RWPE1 (cell line): ENCODE measurements around the gene PSAPL1.

Experiments used
- CTCF ChIA-PET: fragments of 350-600 bp; sonication (Branson Sonifier 250); formaldehyde crosslinking; extraction: SDS; loops from one replicate; lab custom pipeline; 2021; lab: Yijun Ruan, JAX
- POLR2A ChIA-PET: fragments of 400-600 bp; formaldehyde crosslinking; extraction: SDS; loops from one replicate; lab custom pipeline; 2020; ENCODE audit warnings: antibody characterized with exemption; ENCODE audit not compliant: low non-redundant PET; lab: Yijun Ruan, JAX
- DNase-seq: peaks from one replicate; pipeline ENCODE4 v3.0.0; 2012; ENCODE audit warnings: low spot score
- H3K27ac ChIP-seq: fragments of 450-650 bp; 2 replicates; pipeline ENCODE4 v1.5.1; 2017
- TF ChIP-seq, protein P1 (sequence below): fragments of 450-650 bp; conservative IDR thresholded peaks from 2 replicates; pipeline ENCODE4 v1.5.1; 2017; ENCODE audit warnings: low read depth, mild to moderate bottlenecking

PSAPL1 gene

DNA sequence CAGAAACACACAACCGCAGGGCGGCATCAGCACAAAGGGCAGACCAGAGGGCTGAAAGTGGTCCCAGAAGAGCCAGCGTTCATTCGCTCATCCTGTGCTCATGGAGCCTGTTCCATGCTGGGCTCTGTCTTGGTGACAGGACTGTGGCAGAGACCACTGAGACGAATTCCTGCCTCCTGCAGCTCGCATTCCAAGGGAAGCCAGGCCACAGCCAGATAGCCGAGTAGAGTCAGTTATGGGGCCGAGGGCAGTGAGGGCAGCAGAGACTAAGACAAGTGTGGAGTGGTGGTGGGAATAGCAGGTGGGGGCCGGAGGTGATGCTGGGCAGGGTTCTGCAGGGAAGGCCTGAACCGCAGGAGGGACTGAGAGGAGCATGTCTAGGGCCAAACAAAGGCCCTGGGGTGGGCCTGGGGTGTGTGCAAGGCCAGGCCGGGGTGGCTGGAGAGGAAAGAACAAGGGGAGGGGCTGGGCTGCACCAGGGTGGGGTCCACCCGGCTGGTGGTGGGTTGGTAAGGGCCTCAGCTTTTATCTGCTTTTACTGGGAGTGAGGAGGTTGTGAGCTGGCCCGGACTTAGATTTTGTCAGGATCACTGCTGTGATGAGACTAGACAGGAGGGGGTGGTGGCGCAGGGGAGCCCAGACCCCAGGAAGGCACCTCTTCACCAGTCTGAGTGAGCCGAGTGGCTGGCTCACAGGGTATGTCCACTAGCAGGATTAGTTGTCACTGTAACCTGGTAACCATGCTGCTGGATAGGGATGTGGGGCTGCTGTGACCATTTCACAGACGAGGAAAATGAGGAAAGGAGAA, 6.3 kb downstream of the PSAPL1 start:
- no peak for DNase-seq
- H3K27ac ChIP-seq = peak overlapping the region; percentile 77
- CTCF ChIA-PET = interaction anchor here (0.6 kb wide), 2 partner anchors 220 to 283 kb away, joined by 3 read pairs; no protein-coding TSS in a partner anchor
- POLR2A ChIA-PET = no interaction called here
- TF ChIP-seq, protein P1, sequence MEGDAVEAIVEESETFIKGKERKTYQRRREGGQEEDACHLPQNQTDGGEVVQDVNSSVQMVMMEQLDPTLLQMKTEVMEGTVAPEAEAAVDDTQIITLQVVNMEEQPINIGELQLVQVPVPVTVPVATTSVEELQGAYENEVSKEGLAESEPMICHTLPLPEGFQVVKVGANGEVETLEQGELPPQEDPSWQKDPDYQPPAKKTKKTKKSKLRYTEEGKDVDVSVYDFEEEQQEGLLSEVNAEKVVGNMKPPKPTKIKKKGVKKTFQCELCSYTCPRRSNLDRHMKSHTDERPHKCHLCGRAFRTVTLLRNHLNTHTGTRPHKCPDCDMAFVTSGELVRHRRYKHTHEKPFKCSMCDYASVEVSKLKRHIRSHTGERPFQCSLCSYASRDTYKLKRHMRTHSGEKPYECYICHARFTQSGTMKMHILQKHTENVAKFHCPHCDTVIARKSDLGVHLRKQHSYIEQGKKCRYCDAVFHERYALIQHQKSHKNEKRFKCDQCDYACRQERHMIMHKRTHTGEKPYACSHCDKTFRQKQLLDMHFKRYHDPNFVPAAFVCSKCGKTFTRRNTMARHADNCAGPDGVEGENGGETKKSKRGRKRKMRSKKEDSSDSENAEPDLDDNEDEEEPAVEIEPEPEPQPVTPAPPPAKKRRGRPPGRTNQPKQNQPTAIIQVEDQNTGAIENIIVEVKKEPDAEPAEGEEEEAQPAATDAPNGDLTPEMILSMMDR = no peak

DNA sequence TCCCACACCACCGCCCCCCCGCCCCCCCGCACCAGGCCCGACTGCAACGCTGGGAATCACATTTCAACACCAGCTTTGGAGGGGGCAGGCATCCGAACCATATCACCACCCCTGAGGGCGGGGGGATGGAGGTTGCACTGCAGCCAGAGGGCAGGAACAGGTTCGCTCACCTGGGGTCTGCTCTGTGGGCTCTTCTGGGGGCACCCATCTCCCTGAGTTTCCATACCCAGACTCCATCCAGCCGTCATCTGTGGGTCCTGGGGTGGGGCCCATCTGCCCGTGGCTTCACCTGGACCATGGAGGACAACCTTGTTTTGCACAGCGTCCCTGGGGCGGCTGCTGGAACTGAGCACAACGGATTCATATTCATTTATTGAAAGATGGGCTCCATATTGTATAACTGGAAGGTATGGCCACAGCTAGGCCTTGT, 6.9 kb downstream of the PSAPL1 start:
- DNase-seq = no peak
- ChIA-PET POLR2A (no interaction called here), CTCF (interaction anchor here (0.6 kb wide), 1 partner anchor 283 kb away, joined by 3 read pairs; no protein-coding TSS in a partner anchor)
- TF ChIP-seq, protein P1 = no peak
- H3K27ac ChIP-seq = no peak overlapping the region; the same call in 1 of the 2 replicates

DNA sequence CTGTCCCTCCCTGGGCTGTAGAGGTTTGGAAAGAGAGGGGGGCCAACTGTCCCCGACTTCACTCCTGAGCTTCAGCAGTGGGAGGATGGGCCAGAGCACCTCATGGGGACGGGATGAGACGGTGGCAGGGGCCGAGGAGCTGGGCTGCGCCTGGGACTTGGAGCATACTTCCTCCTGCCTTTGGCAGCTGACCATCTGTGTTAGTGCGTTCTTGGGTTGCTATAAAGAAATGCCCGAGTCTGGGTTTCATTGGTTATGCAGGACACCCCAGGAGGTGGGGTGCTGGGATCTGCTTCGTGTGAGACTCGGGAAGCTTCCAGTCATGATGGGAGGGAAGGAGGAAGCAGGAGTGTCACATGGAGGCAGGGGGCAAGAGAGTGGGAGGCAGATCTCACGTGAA, 7.4 kb downstream of the PSAPL1 start:
- no peak for DNase-seq
- H3K27ac ChIP-seq = no peak overlapping the region; the same call in 1 of the 2 replicates
- TF ChIP-seq, protein P1 = no peak
- ChIA-PET POLR2A (no interaction called here), CTCF (interaction anchor here (0.6 kb wide), 1 partner anchor 282 kb away, joined by 3 read pairs; no protein-coding TSS in a partner anchor)

DNA sequence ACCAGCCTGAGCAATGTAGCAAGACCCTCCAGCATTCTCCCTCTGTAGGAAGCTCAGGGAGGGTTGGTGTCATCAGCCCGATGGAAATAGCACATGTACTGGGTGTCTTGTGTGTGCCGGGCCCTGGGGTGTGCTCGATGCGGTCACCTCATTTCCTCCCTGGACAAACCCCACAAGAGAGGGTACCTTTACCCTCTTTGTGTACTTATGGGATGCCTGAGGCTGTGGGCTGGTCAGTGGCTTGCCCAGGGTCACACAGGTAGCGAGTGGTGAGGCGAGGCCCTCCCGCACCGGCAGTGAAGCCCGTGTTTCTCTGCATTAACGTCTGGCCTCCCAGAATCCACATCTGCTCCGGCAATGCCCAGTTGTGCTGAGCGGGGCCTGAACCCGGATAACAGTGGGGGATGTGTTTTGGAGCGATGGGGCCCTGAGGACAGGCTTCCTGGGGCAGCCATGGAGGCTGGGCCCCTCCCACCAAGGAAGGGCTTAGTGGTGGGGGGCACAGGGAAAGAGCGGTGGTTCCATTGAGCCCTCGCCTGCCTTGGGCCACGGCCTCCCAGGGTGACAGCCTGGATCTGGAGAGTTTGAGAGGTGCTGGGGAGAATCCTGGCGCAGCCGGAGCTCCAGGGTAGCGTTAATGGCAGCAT, 8.1 kb downstream of the PSAPL1 start:
- no peak for DNase-seq
- ChIA-PET POLR2A (no interaction called here), CTCF (no interaction called here)
- H3K27ac ChIP-seq = no peak overlapping the region; the same call in 1 of the 2 replicates
- TF ChIP-seq, protein P1 = no peak

DNA sequence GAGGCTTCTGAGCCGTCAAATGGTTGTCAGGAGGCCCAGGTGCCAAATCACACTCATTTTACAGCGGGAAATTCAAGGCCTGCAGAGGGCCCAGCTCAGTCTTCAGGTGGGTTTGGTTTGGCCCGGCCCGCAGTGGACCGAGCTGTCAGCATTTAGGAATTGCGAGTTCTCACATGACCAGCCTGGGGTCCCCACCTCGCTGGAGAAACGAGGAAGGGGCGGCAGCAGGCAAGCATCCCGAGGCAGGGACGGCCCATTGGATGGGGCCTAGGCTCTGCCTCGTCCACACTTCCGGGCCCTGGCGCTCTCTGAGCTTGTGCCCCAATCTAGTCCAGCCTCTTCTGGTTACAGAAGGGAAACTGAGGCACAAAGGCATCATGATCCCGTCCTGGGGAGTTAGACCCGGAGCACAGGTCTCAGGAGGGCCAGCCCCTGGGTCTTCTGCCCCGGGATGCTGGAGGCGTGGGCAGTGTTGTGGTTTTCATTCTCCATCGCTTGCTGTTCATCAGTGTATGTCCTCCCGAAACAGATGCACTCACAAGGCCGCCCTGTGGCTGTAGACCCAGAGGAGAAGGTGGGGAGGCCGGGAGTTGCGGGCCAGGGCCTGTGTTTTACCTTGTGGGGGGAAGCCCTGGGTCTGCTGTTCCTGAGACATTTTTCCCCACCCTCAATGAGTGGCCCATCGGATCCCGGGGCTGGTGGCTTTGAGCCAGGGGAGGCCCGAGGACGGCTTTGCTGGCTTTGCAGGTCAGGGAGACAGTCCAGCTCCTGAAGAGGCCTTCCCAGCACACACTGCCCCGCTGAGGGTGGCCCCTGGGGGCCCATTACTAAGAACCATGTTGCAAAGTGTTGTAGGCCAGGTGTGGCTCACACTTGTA, 8.9 kb downstream of the PSAPL1 start:
- ChIA-PET CTCF (no interaction called here), POLR2A (no interaction called here)

More for the DNA sequence above, 8.9 kb downstream of the PSAPL1 start:
- DNase-seq = no peak
- TF ChIP-seq, protein P1 = no peak
- no peak overlapping the region for H3K27ac ChIP-seq
